Neural cell (in vitro differentiated cells): ENCODE results near the gene AGR2. TPM values are rescaled to one million over a fixed set of nuclear protein-coding genes. Genes with fewer than 3 reads are reported as not detected.

Source experiments
- H2AFZ ChIP-seq: fragments of 200-600, 300-800 bp; sonication (generic), shearing (Covaris generic); 2 replicates; pipeline ENCODE4 v1.6.0; 2014; ENCODE audit warnings: low read depth, mild to moderate bottlenecking, antibody characterized with exemption, low read length, moderate library complexity
- H3F3A ChIP-seq: fragments of 200-600 bp; shearing (Covaris generic); 2 replicates; pipeline ENCODE4 v1.6.1; 2016; ENCODE audit warnings: mild to moderate bottlenecking, moderate library complexity, mixed read lengths, antibody characterized with exemption, low read length; ENCODE audit not compliant: insufficient read depth, poor library complexity, severe bottlenecking
- H3K27ac ChIP-seq: fragments of 200-600, 300-800 bp; sonication (generic), shearing (Covaris generic); 2 replicates; pipeline ENCODE4 v1.5.1; 2014; ENCODE audit warnings: mild to moderate bottlenecking, low read length, moderate library complexity
- H3K27me3 ChIP-seq: fragments of 300-800, 200-600 bp; sonication (generic), shearing (Covaris generic); 2 replicates; pipeline ENCODE4 v1.6.0; 2014; ENCODE audit warnings: mild to moderate bottlenecking, low read depth, low read length, moderate library complexity; ENCODE audit not compliant: insufficient read depth
- H3K36me3 ChIP-seq: fragments of 300-800, 200-600 bp; sonication (generic), shearing (Covaris generic); 2 replicates; pipeline ENCODE4 v1.5.1; 2014; ENCODE audit warnings: mild to moderate bottlenecking, antibody characterized with exemption, low read length, moderate library complexity; ENCODE audit not compliant: insufficient read depth
- H3K4me2 ChIP-seq: fragments of 300-800, 200-600 bp; sonication (generic), shearing (Covaris generic); 2 replicates; pipeline ENCODE4 v1.6.0; 2014; ENCODE audit warnings: mild to moderate bottlenecking, low read length
- H3K4me3 ChIP-seq: fragments of 300-800, 200-600 bp; sonication (generic), shearing (Covaris generic); 2 replicates; pipeline ENCODE4 v1.5.1; 2014; ENCODE audit warnings: mild to moderate bottlenecking, low read length, moderate library complexity
- H3K79me2 ChIP-seq: fragments of 200-600 bp; shearing (Covaris generic); replicated peaks from 2 replicates; pipeline ENCODE4 v1.6.0; 2014; ENCODE audit warnings: mild to moderate bottlenecking, low read length, moderate library complexity; ENCODE audit not compliant: insufficient read depth
- H3K9ac ChIP-seq: fragments of 300-800, 200-600 bp; sonication (generic), shearing (Covaris generic); 2 replicates; pipeline ENCODE4 v1.6.1; 2016; ENCODE audit warnings: mild to moderate bottlenecking, low read length, mixed read lengths
- H3K9me2 ChIP-seq: fragments of 200-600 bp; shearing (Covaris generic); 2 replicates; pipeline ENCODE4 v1.6.1; 2016; ENCODE audit warnings: mild to moderate bottlenecking, low read length, mixed read lengths; ENCODE audit not compliant: insufficient read depth
- H3K9me3 ChIP-seq: fragments of 200-600, 300-800 bp; sonication (generic), shearing (Covaris generic); 2 replicates; pipeline ENCODE4 v1.6.1; 2016; ENCODE audit warnings: mild to moderate bottlenecking, mixed run types, low read length, moderate library complexity, mixed read lengths
- H4K20me1 ChIP-seq: fragments of 200-600 bp; shearing (Covaris generic); 2 replicates; pipeline ENCODE4 v1.6.1; 2016; ENCODE audit warnings: mild to moderate bottlenecking, mixed run types; ENCODE audit not compliant: insufficient read depth
- EZH2 ChIP-seq: fragments of 200-600, 300-800 bp; shearing (Covaris generic), sonication (generic); IDR thresholded peaks from 2 replicates; pipeline ENCODE4 v1.6.1; 2014; ENCODE audit warnings: antibody characterized with exemption, low read length, borderline replicate concordance, mild to moderate bottlenecking; ENCODE audit not compliant: insufficient read depth, poor library complexity, severe bottlenecking
- MXI1 ChIP-seq: fragments of 450-650 bp; conservative IDR thresholded peaks from 2 replicates; pipeline ENCODE4 v1.6.1; 2014; ENCODE audit warnings: antibody characterized with exemption, mild to moderate bottlenecking; ENCODE audit not compliant: poor library complexity, severe bottlenecking
- POLR2AphosphoS5 ChIP-seq: IDR thresholded peaks from 2 replicates; pipeline ENCODE4 v1.6.1; 2012
- RAD21 ChIP-seq: fragments of 450-650 bp; conservative IDR thresholded peaks from 2 replicates; pipeline ENCODE4 v1.6.1; 2014; ENCODE audit warnings: antibody characterized with exemption, mild to moderate bottlenecking, moderate library complexity
- SMC3 ChIP-seq: fragments of 450-650 bp; conservative IDR thresholded peaks from 2 replicates; pipeline ENCODE4 v1.6.1; 2014; ENCODE audit warnings: antibody characterized with exemption, mild to moderate bottlenecking, moderate library complexity; ENCODE audit not compliant: poor library complexity
- TAF1 ChIP-seq: IDR thresholded peaks from 2 replicates; pipeline ENCODE4 v1.6.1; 2012; ENCODE audit warnings: low read depth
- polyA plus RNA-seq: library from polyadenylated mRNA; depleted of rRNA; stranded (reverse); fragments of >200 nt; gene quantifications from 2 replicates; pipeline ENCODE4 v1.2.3, GENCODE V29; 2014
- TF ChIP-seq, protein P1 (sequence below): fragments of 450-650 bp; IDR thresholded peaks from 2 replicates; pipeline ENCODE4 v1.5.1; 2014; ENCODE audit warnings: antibody characterized with exemption, mild to moderate bottlenecking, moderate library complexity; ENCODE audit not compliant: poor library complexity, severe bottlenecking
- TF ChIP-seq, protein P2 (sequence below): IDR thresholded peaks from 2 replicates; pipeline ENCODE4 v1.6.1; 2012; ENCODE audit warnings: borderline replicate concordance

Gene AGR2
- polyA plus RNA-seq, 1 donor from 2014 or later, result not detected

DNA sequence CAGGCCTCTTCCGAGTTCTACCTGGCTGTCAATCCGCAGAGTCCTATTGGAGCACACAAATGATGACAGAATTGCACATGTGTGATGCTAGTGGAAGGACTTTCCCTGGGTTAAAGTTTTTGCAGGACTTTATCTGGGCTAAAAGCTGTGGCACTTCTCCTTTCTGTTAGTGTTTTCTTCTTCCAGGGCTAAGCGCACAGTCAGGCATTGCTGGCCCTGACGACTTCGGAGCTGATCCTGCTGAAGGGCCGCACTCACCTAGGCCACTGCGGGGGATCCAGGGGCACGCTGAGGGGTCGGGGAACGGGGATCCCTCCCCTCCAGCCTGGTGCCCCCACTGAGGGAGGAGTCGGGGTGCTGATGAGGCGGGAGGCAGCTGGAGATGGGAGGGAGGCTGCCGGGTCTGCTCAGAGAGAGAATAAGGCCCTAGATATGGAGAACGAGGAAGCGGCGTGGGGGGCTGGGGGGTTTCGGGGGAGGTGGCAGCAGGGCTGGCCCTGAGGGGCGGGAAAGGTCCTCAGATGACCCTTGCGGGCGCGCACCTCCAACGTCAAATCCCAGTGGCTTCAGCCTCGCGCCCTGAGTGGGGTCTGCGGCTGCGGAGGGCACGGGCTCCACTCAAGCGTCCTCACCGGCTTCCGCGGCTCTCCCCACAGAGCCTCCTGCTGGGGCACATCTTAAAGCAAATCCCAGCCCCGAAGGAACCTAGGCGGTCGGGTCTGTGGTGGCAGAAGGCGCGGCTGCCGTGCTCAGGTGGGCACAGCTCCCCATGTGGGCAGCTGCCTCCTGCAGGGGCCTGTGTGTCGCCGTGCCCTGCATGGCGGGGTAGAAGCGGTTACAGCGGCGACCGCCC lies 46.0 kb upstream of the AGR2 start:
- no peak overlapping the region for H3K4me3 ChIP-seq
- no peak overlapping the region for H3K9ac ChIP-seq
- H2AFZ ChIP-seq, result no peak overlapping the region
- no peaks in the 10 kb centered on the region for H3K27me3 ChIP-seq
- H3F3A ChIP-seq, result no peaks in the 10 kb centered on the region
- H3K4me2 ChIP-seq, result no peak overlapping the region
- no peaks in the 10 kb centered on the region for H3K9me3 ChIP-seq
- H3K9me2 ChIP-seq, result no peaks in the 10 kb centered on the region
- no peak overlapping the region for H3K27ac ChIP-seq
- TF ChIP-seq, protein P1, sequence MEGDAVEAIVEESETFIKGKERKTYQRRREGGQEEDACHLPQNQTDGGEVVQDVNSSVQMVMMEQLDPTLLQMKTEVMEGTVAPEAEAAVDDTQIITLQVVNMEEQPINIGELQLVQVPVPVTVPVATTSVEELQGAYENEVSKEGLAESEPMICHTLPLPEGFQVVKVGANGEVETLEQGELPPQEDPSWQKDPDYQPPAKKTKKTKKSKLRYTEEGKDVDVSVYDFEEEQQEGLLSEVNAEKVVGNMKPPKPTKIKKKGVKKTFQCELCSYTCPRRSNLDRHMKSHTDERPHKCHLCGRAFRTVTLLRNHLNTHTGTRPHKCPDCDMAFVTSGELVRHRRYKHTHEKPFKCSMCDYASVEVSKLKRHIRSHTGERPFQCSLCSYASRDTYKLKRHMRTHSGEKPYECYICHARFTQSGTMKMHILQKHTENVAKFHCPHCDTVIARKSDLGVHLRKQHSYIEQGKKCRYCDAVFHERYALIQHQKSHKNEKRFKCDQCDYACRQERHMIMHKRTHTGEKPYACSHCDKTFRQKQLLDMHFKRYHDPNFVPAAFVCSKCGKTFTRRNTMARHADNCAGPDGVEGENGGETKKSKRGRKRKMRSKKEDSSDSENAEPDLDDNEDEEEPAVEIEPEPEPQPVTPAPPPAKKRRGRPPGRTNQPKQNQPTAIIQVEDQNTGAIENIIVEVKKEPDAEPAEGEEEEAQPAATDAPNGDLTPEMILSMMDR, result no peak
- no peak for TF ChIP-seq RAD21
- TF ChIP-seq, protein P2, sequence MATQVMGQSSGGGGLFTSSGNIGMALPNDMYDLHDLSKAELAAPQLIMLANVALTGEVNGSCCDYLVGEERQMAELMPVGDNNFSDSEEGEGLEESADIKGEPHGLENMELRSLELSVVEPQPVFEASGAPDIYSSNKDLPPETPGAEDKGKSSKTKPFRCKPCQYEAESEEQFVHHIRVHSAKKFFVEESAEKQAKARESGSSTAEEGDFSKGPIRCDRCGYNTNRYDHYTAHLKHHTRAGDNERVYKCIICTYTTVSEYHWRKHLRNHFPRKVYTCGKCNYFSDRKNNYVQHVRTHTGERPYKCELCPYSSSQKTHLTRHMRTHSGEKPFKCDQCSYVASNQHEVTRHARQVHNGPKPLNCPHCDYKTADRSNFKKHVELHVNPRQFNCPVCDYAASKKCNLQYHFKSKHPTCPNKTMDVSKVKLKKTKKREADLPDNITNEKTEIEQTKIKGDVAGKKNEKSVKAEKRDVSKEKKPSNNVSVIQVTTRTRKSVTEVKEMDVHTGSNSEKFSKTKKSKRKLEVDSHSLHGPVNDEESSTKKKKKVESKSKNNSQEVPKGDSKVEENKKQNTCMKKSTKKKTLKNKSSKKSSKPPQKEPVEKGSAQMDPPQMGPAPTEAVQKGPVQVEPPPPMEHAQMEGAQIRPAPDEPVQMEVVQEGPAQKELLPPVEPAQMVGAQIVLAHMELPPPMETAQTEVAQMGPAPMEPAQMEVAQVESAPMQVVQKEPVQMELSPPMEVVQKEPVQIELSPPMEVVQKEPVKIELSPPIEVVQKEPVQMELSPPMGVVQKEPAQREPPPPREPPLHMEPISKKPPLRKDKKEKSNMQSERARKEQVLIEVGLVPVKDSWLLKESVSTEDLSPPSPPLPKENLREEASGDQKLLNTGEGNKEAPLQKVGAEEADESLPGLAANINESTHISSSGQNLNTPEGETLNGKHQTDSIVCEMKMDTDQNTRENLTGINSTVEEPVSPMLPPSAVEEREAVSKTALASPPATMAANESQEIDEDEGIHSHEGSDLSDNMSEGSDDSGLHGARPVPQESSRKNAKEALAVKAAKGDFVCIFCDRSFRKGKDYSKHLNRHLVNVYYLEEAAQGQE, result no peak
- no peak for TF ChIP-seq POLR2AphosphoS5
- TF ChIP-seq SMC3, result no peak
- no peak for TF ChIP-seq EZH2
- TF ChIP-seq TAF1, result no peak
- no peak for TF ChIP-seq MXI1
- H3K79me2 ChIP-seq, result no peaks in the 10 kb centered on the region
- H4K20me1 ChIP-seq, result no peaks in the 10 kb centered on the region
- H3K36me3 ChIP-seq, result no peaks in the 10 kb centered on the region

DNA sequence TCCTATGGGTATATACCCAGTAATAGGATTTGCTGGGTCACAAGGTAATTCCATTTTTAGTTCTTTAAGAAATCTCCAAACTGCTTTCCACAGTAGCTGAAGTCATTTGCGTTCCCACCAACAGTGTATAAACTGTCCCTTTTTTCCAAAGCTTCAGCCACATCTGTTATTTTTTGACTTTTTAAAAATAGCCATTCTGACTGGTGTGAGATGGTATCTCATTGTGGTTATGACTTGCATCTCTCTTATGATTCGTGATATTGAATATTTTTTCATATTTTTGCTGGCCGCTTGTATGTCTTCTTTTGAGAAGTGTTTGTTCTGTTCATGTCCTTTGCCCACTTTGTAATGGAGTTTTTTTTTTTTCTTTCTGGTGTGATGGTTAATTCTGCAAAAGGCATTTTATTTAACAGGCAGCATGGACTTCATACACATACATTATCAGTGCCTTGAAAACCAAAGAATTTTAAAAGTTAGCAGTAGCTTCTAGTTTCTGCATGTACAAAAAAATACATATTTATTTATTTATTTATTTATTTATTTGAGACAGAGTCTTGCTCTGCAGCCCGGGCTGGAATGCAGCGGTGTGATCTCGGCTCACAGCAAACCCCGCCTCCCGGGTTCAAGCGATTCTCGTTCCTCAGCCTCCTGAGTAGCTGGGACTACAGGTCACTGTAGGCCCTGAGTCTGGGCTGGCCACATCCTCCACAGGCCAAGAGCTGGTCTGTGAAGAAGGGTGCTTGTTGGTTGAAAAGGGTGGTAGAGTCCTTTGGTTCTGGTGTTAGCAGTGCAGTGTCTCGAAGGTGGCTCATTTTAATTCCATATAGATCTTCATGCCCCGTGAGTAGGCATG lies 44.7 kb upstream of the AGR2 start:
- Histone ChIP-seq H4K20me1 (no peaks in the 10 kb centered on the region), H3K36me3 (no peaks in the 10 kb centered on the region), H3K9me2 (no peaks in the 10 kb centered on the region), H3K4me3 (no peak overlapping the region), H3K9ac (no peak overlapping the region), H3K27ac (no peak overlapping the region), H2AFZ (no peak overlapping the region), H3K27me3 (no peaks in the 10 kb centered on the region), H3K79me2 (no peaks in the 10 kb centered on the region), H3K4me2 (no peak overlapping the region), H3F3A (no peaks in the 10 kb centered on the region), H3K9me3 (no peaks in the 10 kb centered on the region)
- no peak for TF ChIP-seq SMC3
- no peak for TF ChIP-seq POLR2AphosphoS5
- no peak for TF ChIP-seq RAD21
- TF ChIP-seq TAF1, result no peak
